A549 (cell line): ENCODE data around the gene STIP1. TPM values are rescaled to one million over a fixed set of nuclear protein-coding genes. Genes with fewer than 3 reads are reported as not detected.

Experiments used
- ATAC-seq, 2 experiments: fragments of 200-7000 bp in 1 of 2; fragments of >200 bp in 1 of 2; cut with Nextera tagmentation in 1 of 2; cut with Tn5 transposase in 1 of 2; 3 replicates each; pipeline versions ENCODE4 v1.8.0 to v1.9.1; 2018 to 2020; ENCODE audit warnings: mild to moderate bottlenecking in 1 of 2, moderate library complexity in 1 of 2
- CTCF ChIA-PET: fragments of 300-600 bp; sonication (Branson Sonifier 250); formaldehyde crosslinking; extraction: SDS; loops from one replicate; lab custom pipeline; 2021; ENCODE audit warnings: antibody characterized with exemption, inconsistent platforms; lab: Yijun Ruan, JAX
- POLR2A ChIA-PET: fragments of 350-600 bp; formaldehyde crosslinking; extraction: SDS; loops from one replicate; lab custom pipeline; 2021; ENCODE audit warnings: antibody characterized with exemption, inconsistent platforms; lab: Yijun Ruan, JAX
- DNase-seq, 2 experiments: peaks; one replicate each; pipeline versions ENCODE4 v3.0.0 to v3.0.0-alpha.2; 2011 to 2016; ENCODE audit warnings: low read depth in 1 of 2, low spot score in 1 of 2
- FAIRE-seq: peaks from 2 replicates; lab custom pipeline; 2011; peaks lifted over from hg19 to GRCh38; lab: Jason Lieb, UNC
- H3K27ac ChIP-seq, 2 experiments: fragments of >200 bp; sonication (Bioruptor Twin); formaldehyde crosslinking; 3 replicates each; pipeline ENCODE4 v1.5.1; 2016 to 2017
- H3K4me1 ChIP-seq: fragments of >200 bp; sonication (Bioruptor Twin); formaldehyde crosslinking; 3 replicates; pipeline ENCODE4 v1.6.1; 2016
- H3K4me2 ChIP-seq: fragments of >200 bp; sonication (Bioruptor Twin); formaldehyde crosslinking; 3 replicates; pipeline ENCODE4 v1.6.1; 2016
- H3K4me3 ChIP-seq: fragments of >200 bp; sonication (Bioruptor Twin); formaldehyde crosslinking; 3 replicates; pipeline ENCODE4 v1.5.1; 2016
- H3K9me3 ChIP-seq: fragments of >200 bp; sonication (Bioruptor Twin); formaldehyde crosslinking; 3 replicates; pipeline ENCODE4 v1.6.1; 2016
- ATOH8 ChIP-seq: fragments of 250-450 bp; sonication (Bioruptor Pico); IDR thresholded peaks from 2 replicates; pipeline ENCODE4 v1.5.0; 2020; ENCODE audit warnings: low read depth, mild to moderate bottlenecking, moderate library complexity
- BHLHE40 ChIP-seq: IDR thresholded peaks from 2 replicates; pipeline ENCODE4 v1.6.1; 2012; ENCODE audit warnings: low read depth, low read length, inconsistent platforms
- CBX2 ChIP-seq: fragments of 200-600 bp; sonication (generic); IDR thresholded peaks from 2 replicates; pipeline ENCODE4 v1.6.1; 2016; ENCODE audit warnings: low read depth, mild to moderate bottlenecking, borderline replicate concordance
- CEBPB ChIP-seq, 2 experiments: fragments of >200 bp in 1 of 2; sonication (Bioruptor Twin) in 1 of 2; formaldehyde crosslinking in 1 of 2; IDR thresholded peaks; 2 replicates each; pipeline ENCODE4 v1.6.1; 2012 to 2016
- CHD2 ChIP-seq: fragments of 150-350 bp; IDR thresholded peaks from 2 replicates; pipeline ENCODE4 v1.6.1; 2014; ENCODE audit warnings: low read length; ENCODE audit not compliant: partially characterized antibody
- CHD4 ChIP-seq: fragments of 200-600 bp; sonication (generic); IDR thresholded peaks from 2 replicates; pipeline ENCODE4 v1.6.1; 2016; ENCODE audit warnings: antibody characterized with exemption, mild to moderate bottlenecking, borderline replicate concordance
- CTCF ChIP-seq: fragments of >200 bp; sonication (Bioruptor Twin); formaldehyde crosslinking; IDR thresholded peaks from 3 replicates; pipeline ENCODE4 v1.5.1; 2016
- EHMT2 ChIP-seq: fragments of 200-600 bp; sonication (generic); IDR thresholded peaks from 2 replicates; pipeline ENCODE4 v1.6.1; 2016; ENCODE audit warnings: antibody characterized with exemption, low read depth, mild to moderate bottlenecking, moderate library complexity
- ELK1 ChIP-seq: fragments of 150-350 bp; IDR thresholded peaks from 2 replicates; pipeline ENCODE4 v1.6.1; 2014; ENCODE audit warnings: low read depth, mild to moderate bottlenecking, low read length
- EP300 ChIP-seq, 2 experiments: fragments of >200 bp; sonication (Bioruptor Twin); formaldehyde crosslinking; IDR thresholded peaks; 2 replicates in 1 of 2; 3 replicates in 1 of 2; pipeline ENCODE4 v1.6.1; 2016 to 2017
- FOSB ChIP-seq: fragments of 250-450 bp; sonication (Bioruptor Pico); IDR thresholded peaks from 2 replicates; pipeline ENCODE4 v1.5.0; 2020; ENCODE audit warnings: mild to moderate bottlenecking, moderate library complexity
- GATA3 ChIP-seq: IDR thresholded peaks from 2 replicates; pipeline ENCODE4 v1.6.1; 2012; ENCODE audit warnings: borderline replicate concordance
- HDAC2 ChIP-seq: fragments of 200-600 bp; sonication (generic); IDR thresholded peaks from 2 replicates; pipeline ENCODE4 v1.6.1; 2016
- HES2 ChIP-seq: fragments of >200 bp; sonication (Bioruptor Twin); formaldehyde crosslinking; IDR thresholded peaks from 2 replicates; pipeline ENCODE4 v1.6.1; 2016
- HOXB5 ChIP-seq: fragments of 250-450 bp; sonication (Bioruptor Pico); IDR thresholded peaks from 2 replicates; pipeline ENCODE4 v1.5.0; 2020; ENCODE audit warnings: mild to moderate bottlenecking, moderate library complexity
- JUN ChIP-seq, 2 experiments: fragments of >200 bp; sonication (Bioruptor Twin); formaldehyde crosslinking; IDR thresholded peaks; 2 replicates in 1 of 2; 3 replicates in 1 of 2; pipeline ENCODE4 v1.6.1; 2016 to 2017
- NFE2L2 ChIP-seq: fragments of 150-350 bp; conservative IDR thresholded peaks from 2 replicates; pipeline ENCODE4 v1.6.1; 2014; ENCODE audit warnings: low read length
- NPAS2 ChIP-seq: fragments of 250-450 bp; sonication (Bioruptor Pico); IDR thresholded peaks from 2 replicates; pipeline ENCODE4 v1.8.0; 2022; ENCODE audit warnings: mild to moderate bottlenecking, moderate library complexity, borderline replicate concordance
- NR3C1 ChIP-seq: fragments of >200 bp; sonication (Bioruptor Twin); formaldehyde crosslinking; IDR thresholded peaks from 3 replicates; pipeline ENCODE4 v1.6.1; 2017
- PBX3 ChIP-seq: IDR thresholded peaks from 2 replicates; pipeline ENCODE4 v1.6.1; 2012
- RARB ChIP-seq: fragments of 250-450 bp; sonication (Bioruptor Pico); IDR thresholded peaks from 2 replicates; pipeline ENCODE4 v1.8.0; 2021; ENCODE audit warnings: mild to moderate bottlenecking, moderate library complexity
- SMC3 ChIP-seq: fragments of >200 bp; sonication (Bioruptor Twin); formaldehyde crosslinking; IDR thresholded peaks from 3 replicates; pipeline ENCODE4 v1.6.1; 2018; ENCODE audit warnings: inconsistent platforms
- SREBF2 ChIP-seq: fragments of 450-650 bp; IDR thresholded peaks from 2 replicates; pipeline ENCODE4 v1.6.1; 2014; ENCODE audit warnings: mild to moderate bottlenecking, moderate library complexity
- USF2 ChIP-seq: fragments of 450-650 bp; IDR thresholded peaks from 2 replicates; pipeline ENCODE4 v1.6.1; 2014; ENCODE audit warnings: antibody characterized with exemption
- ZC3H11A ChIP-seq: fragments of 450-650 bp; IDR thresholded peaks from 2 replicates; pipeline ENCODE4 v1.6.1; 2014; ENCODE audit warnings: antibody characterized with exemption, mild to moderate bottlenecking
- WGBS: methylation state at CpG from one replicate; pipeline ENCODE4 v1.1.6; 2017; ENCODE audit errors: missing lambda C conversion rate; 5-methylcytosine and 5-hydroxymethylcytosine counted together
- polyA plus RNA-seq, 4 experiments: library from polyadenylated mRNA; depleted of rRNA in 3 of 4; stranded (reverse); fragments of >200 nt; fragmentation: RNase III in 1 of 4; extraction: RNeasy Plus Mini Kit Qiagen cat#74134 plus additional on column Dnase treatment in 1 of 4; gene quantifications; 2 replicates in 3 of 4; 3 replicates in 1 of 4; pipeline ENCODE4 v1.2.3, GENCODE V29; 2011 to 2017

STIP1 gene
- polyA plus RNA-seq, 2 of the 4 experiments (the other 2 are of a cell fraction), result 288 to 297 TPM

- TF ChIP-seq RARB (no peak), FOSB (CRISPR knock-in tag) (no peak)
- H3K4me2 ChIP-seq, result no peak overlapping the region
- DNase-seq (no peak), FAIRE-seq (no peak), ATAC-seq (no peak)
- ChIA-PET CTCF (interaction anchor here (1.1 to 20.3 kb wide), 3 partner anchors 10 to 24 kb away, joined by 3 to 254 read pairs (median 8); partner anchors contain the start of genes DNAJC4, FERMT3, NUDT22 and STIP1), POLR2A (interaction anchor here (1.4 kb wide), 1 partner anchor 11 kb away, joined by 4 read pairs; the partner anchor contains the start of gene STIP1)
- H3K9me3 ChIP-seq, result no peaks in the 10 kb centered on the region
- no peaks in the 10 kb centered on the region for H3K4me1 ChIP-seq
- H3K4me3 ChIP-seq, result no peak overlapping the region
- WGBS, result 93% methylated on average over 9 of the region's 9 CpGs
- H3K27ac ChIP-seq, result no peak overlapping the region
These were observed 10.7 kb downstream of the STIP1 start for GRCh38 chr11:64196626-64197025.

- CTCF ChIA-PET, result interaction anchor here (1.0 to 20.3 kb wide), 2 partner anchors 11 to 22 kb away, joined by 3 to 254 read pairs; partner anchors contain the start of genes DNAJC4, NUDT22 and TRPT1
- Histone ChIP-seq H3K4me1 (no peaks in the 10 kb centered on the region), H3K9me3 (no peaks in the 10 kb centered on the region), H3K4me3 (no peak overlapping the region), H3K4me2 (no peak overlapping the region), H3K27ac (no peak overlapping the region)
- POLR2A ChIA-PET, result interaction anchor here (0.6 to 0.7 kb wide), 2 partner anchors 11 to 14 kb away, joined by 3 to 5 read pairs; no protein-coding TSS in a partner anchor
- 91% methylated on average over 2 of the region's 2 CpGs for WGBS
- FAIRE-seq, result no peak
- no peak for ATAC-seq
- no peak for TF ChIP-seq CEBPB (IDR thresholded peaks at IDR 0.05)
- no peak for TF ChIP-seq RARB
- no peak for TF ChIP-seq NR3C1
- TF ChIP-seq CTCF, result no peak
- no peak for TF ChIP-seq GATA3
- TF ChIP-seq JUN (IDR thresholded peaks at IDR 0.05), result no peak
- no peak for TF ChIP-seq HOXB5 (CRISPR knock-in tag)
- no peak for TF ChIP-seq CBX2
- TF ChIP-seq ATOH8 (CRISPR knock-in tag), result no peak
- TF ChIP-seq CHD2, result no peak
- TF ChIP-seq NPAS2, result no peak
- no peak for TF ChIP-seq SMC3
- TF ChIP-seq HES2, result no peak
- no peak for TF ChIP-seq USF2
- DNase-seq, result no peak
These were observed 12.5 kb downstream of the STIP1 start for GRCh38 chr11:64198511-64198910.

- POLR2A ChIA-PET, result interaction anchor here (1.6 kb wide), 1 partner anchor 16 kb away, joined by 4 read pairs; the partner anchor contains the start of gene STIP1
These were observed 15.6 kb downstream of the STIP1 start for GRCh38 chr11:64201543-64201942.

More at GRCh38 chr11:64201543-64201942, 15.6 kb downstream of the STIP1 start:
- no peak for ATAC-seq
- Histone ChIP-seq H3K4me2 (no peak overlapping the region), H3K4me1 (peaks cover 9% of the 10 kb centered on the region; the same call in 1 of the 3 replicates), H3K27ac (no peak overlapping the region), H3K9me3 (no peaks in the 10 kb centered on the region), H3K4me3 (no peak overlapping the region)
- no peak for DNase-seq
- 96% methylated on average over 3 of the region's 3 CpGs for WGBS
- TF ChIP-seq PBX3 (no peak), NFE2L2 (no peak), EP300 (IDR thresholded peaks at IDR 0.05) (no peak), SREBF2 (no peak), ELK1 (no peak), EHMT2 (no peak), HDAC2 (no peak), ATOH8 (CRISPR knock-in tag) (no peak), BHLHE40 (no peak), CHD4 (no peak), FOSB (CRISPR knock-in tag) (no peak), ZC3H11A (no peak)
- no peak for FAIRE-seq
- CTCF ChIA-PET, result interaction anchor here (0.9 to 20.3 kb wide), 4 partner anchors 11 to 101 kb away, joined by 3 to 254 read pairs (median 70); partner anchors contain the start of genes CATSPERZ, DNAJC4, NUDT22 and PLCB3
